ENCODE data around the gene TAGLN2. TPM values are rescaled to one million over a fixed set of nuclear protein-coding genes. Genes with fewer than 3 reads are reported as not detected.

Gene TAGLN2
- total RNA-seq, 4 donors from 2014 or later, result 65.1 to 235 (median 168) TPM

DNA sequence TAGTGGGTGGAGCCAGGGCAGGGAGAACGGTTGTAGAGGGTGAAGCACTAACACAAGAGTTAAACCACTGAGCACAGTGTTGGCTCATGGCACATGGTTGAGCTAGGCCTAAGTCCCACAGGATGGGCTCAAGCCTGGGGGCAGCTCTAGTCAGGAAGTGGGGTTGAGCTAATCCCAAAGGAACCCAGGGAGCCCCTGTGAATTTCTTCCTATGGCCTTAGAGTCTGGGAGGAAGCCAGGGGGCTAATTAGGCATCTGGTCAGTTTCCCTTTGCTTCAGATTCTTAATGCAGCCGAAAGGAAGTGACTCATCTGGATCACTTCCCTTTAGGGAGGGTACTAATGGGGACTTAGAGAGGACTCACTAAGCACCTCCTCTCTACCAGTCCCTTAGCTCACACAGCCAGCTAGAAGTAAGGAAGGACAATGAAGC, 35.5 kb downstream of the TAGLN2 start:
- TF ChIP-seq EP300 (IDR thresholded peaks at IDR 0.05; ENCODE audit: low read depth) (no peak), POLR2A (IDR thresholded peaks at IDR 0.05) (no peak), POLR2AphosphoS5 (IDR thresholded peaks at IDR 0.05) (no peak)
- TF ChIP-seq, protein P1, sequence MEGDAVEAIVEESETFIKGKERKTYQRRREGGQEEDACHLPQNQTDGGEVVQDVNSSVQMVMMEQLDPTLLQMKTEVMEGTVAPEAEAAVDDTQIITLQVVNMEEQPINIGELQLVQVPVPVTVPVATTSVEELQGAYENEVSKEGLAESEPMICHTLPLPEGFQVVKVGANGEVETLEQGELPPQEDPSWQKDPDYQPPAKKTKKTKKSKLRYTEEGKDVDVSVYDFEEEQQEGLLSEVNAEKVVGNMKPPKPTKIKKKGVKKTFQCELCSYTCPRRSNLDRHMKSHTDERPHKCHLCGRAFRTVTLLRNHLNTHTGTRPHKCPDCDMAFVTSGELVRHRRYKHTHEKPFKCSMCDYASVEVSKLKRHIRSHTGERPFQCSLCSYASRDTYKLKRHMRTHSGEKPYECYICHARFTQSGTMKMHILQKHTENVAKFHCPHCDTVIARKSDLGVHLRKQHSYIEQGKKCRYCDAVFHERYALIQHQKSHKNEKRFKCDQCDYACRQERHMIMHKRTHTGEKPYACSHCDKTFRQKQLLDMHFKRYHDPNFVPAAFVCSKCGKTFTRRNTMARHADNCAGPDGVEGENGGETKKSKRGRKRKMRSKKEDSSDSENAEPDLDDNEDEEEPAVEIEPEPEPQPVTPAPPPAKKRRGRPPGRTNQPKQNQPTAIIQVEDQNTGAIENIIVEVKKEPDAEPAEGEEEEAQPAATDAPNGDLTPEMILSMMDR (IDR thresholded peaks at IDR 0.05), result no peak
- Histone ChIP-seq H3K27me3 (no peaks in the 10 kb centered on the region), H3K4me3 (no peak overlapping the region), H3K9me3 (no peaks in the 10 kb centered on the region), H3K4me1 (peaks cover 0 to 11% (median 4%) of the 10 kb centered on the region in 4 donors), H3K36me3 (no peaks in the 10 kb centered on the region), H3K27ac (peak overlapping the region; percentile 5 to 34 (median 16))
- WGBS, 2 donors (ENCODE audit: low coverage in 1 of 2), result 40% methylated on average over 2 of the region's 2 CpGs; no CpG with 5 or more reads in 1 of the 2 donors
- no peak for DNase-seq
- intact Hi-C loops (cut with DNase I; ENCODE audit: low total_unique reads), result loop anchor here (5.0 kb wide), 1 partner anchor 93 kb away; no protein-coding TSS in a partner anchor
- in situ Hi-C loops (cut with MboI; ENCODE audit: low pct_ligation_motif_present in 1 of 4, low pct_unique_long_range_greater_than_20kb in 1 of 4, low sequenced_read_pairs in 3 of 4), result loop anchor here (5.0 to 10.0 kb wide), 3 partner anchors 93 to 105 kb away; partner anchors contain the start of gene DUSP23 (in 1 of the 4)

DNA sequence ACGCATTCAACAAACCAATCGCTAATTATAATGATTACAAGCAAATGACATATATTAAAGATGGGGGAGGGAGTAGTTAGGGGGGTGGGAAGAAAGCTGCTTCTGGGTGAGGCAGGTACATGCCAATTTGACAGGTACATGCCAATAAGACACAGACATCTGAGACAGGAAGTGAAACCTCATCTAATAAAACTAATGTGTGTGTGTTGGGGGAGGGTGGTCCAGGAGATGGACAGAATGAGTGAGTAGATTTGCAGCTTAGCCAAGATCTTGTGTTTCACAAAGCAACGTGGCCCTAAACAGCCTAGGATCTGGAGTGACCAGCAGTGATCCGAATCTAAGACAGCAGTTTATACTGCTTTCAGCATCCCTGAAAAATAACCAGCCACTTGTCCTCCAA, 36.1 kb downstream of the TAGLN2 start:
- Histone ChIP-seq H3K4me1 (peaks cover 0 to 11% (median 5%) of the 10 kb centered on the region in 4 donors), H3K27me3 (no peaks in the 10 kb centered on the region), H3K36me3 (no peaks in the 10 kb centered on the region), H3K27ac (peak overlapping the region in 3 of 4 donors; percentile 5 to 20 (median 13)), H3K4me3 (no peak overlapping the region), H3K9me3 (no peaks in the 10 kb centered on the region)
- in situ Hi-C loops (cut with MboI; ENCODE audit: low pct_ligation_motif_present in 1 of 4, low pct_unique_long_range_greater_than_20kb in 1 of 4, low sequenced_read_pairs in 3 of 4) (loop anchor here in 1 of 4 donors (5.0 kb wide), 1 partner anchor 97 kb away; no protein-coding TSS in a partner anchor), intact Hi-C loops (cut with DNase I; ENCODE audit: low total_unique reads) (no loop called here)
- no peak for DNase-seq
- 93% methylated on average over 4 of the region's 4 CpGs; no CpG with 5 or more reads in 1 of the 2 donors for WGBS, 2 donors (ENCODE audit: low coverage in 1 of 2)
- TF ChIP-seq POLR2A (IDR thresholded peaks at IDR 0.05) (no peak), POLR2AphosphoS5 (IDR thresholded peaks at IDR 0.05) (no peak), EP300 (IDR thresholded peaks at IDR 0.05; ENCODE audit: low read depth) (no peak)
- TF ChIP-seq, protein P1 (IDR thresholded peaks at IDR 0.05), result no peak

DNA sequence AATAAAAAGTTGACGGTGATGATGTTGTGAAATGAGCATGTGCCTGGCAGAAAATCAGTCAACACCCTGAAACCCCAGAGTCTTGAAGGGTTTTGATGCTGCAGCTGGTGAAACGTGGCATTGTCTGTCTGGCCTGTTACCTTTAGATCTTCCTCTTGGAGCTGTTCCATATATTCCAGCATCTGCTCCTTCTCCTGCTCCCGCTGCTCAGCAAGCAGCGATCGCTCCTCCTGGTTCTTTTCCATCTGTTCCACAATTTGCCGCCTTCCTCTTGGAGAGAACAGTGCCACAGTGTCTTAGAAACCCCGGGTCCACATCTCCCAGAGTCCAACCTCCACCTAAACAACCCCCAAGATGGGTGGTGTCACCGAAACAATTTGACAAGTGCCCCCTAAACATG, 41.0 kb downstream of the TAGLN2 start:
- 54 to 69% methylated on average over 3 to 8 of the region's 8 CpGs for WGBS, 2 donors (ENCODE audit: low coverage in 1 of 2)
- H3K4me1 ChIP-seq, result peaks cover 0 to 28% (median 15%) of the 10 kb centered on the region in 4 donors
- H3K27me3 ChIP-seq, result no peaks in the 10 kb centered on the region
- intact Hi-C loops (cut with DNase I; ENCODE audit: low total_unique reads), result no loop called here
- no peak for DNase-seq
- no peak overlapping the region for H3K4me3 ChIP-seq
- H3K27ac ChIP-seq, result no peak overlapping the region
- H3K36me3 ChIP-seq, result no peaks in the 10 kb centered on the region
- no peaks in the 10 kb centered on the region for H3K9me3 ChIP-seq
- TF ChIP-seq EP300 (IDR thresholded peaks at IDR 0.05; ENCODE audit: low read depth) (no peak), POLR2AphosphoS5 (IDR thresholded peaks at IDR 0.05) (no peak), POLR2A (IDR thresholded peaks at IDR 0.05) (no peak)
- TF ChIP-seq, protein P1 (IDR thresholded peaks at IDR 0.05), result no peak
- in situ Hi-C loops (cut with MboI; ENCODE audit: low pct_ligation_motif_present in 1 of 4, low pct_unique_long_range_greater_than_20kb in 1 of 4, low sequenced_read_pairs in 3 of 4), result no loop called here

DNA sequence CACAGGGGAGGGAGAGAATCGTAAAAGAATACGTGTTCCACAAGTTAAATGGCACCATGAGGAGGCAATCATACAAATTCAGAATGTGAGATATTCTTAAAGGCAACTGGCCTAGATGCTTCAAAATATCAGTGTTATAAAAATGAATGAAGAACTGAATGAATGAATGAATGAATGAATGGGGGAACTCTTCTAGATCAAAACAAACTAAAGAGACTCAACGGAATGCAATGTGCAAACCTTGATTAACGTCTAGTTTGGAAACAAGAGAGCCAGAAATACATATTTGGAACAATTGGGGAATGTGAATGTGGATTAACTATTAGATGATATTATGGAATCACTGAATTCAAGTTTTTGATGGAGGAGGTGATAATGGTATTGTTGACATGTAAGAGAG, 42.2 kb downstream of the TAGLN2 start:
- TF ChIP-seq POLR2AphosphoS5 (IDR thresholded peaks at IDR 0.05), result no peak
- H3K4me1 ChIP-seq, result peaks cover 0 to 28% (median 15%) of the 10 kb centered on the region in 4 donors
- no peaks in the 10 kb centered on the region for H3K27me3 ChIP-seq
- no peak overlapping the region for H3K4me3 ChIP-seq
- 74 to 92% methylated on average over 1 to 3 of the region's 4 CpGs for WGBS, 2 donors (ENCODE audit: low coverage in 1 of 2)
- DNase-seq, result no peak
- H3K36me3 ChIP-seq, result no peaks in the 10 kb centered on the region
- intact Hi-C loops (cut with DNase I; ENCODE audit: low total_unique reads), result no loop called here
- in situ Hi-C loops (cut with MboI; ENCODE audit: low pct_ligation_motif_present in 1 of 4, low pct_unique_long_range_greater_than_20kb in 1 of 4, low sequenced_read_pairs in 3 of 4), result no loop called here
- H3K27ac ChIP-seq, result peak overlapping the region in 1 of 4 donors; percentile 64
- no peaks in the 10 kb centered on the region for H3K9me3 ChIP-seq

DNA sequence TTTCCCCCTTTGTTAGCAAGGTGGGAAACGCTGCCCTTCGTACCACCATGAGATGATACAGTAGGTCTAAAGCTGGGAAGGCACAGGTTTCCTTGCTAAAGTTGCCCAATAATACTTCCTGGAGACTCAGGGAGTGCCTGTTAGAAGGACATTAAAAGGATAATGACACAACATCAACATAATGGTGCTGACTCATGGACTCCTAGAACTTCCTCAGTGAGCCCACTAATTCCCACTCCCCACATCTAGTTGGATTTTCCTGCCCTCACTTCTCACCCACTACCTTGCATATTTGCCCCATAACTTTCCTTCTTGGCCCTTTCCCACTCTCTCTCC, 42.8 kb downstream of the TAGLN2 start:
- intact Hi-C loops (cut with DNase I; ENCODE audit: low total_unique reads), result no loop called here
- Histone ChIP-seq H3K36me3 (no peaks in the 10 kb centered on the region), H3K27ac (peak overlapping the region in 2 of 4 donors; percentile 52 to 64), H3K4me3 (no peak overlapping the region), H3K27me3 (no peaks in the 10 kb centered on the region), H3K9me3 (no peaks in the 10 kb centered on the region), H3K4me1 (peaks cover 0 to 28% (median 15%) of the 10 kb centered on the region in 4 donors)
- TF ChIP-seq EP300 (IDR thresholded peaks at IDR 0.05; ENCODE audit: low read depth) (no peak), POLR2A (IDR thresholded peaks at IDR 0.05) (no peak), POLR2AphosphoS5 (IDR thresholded peaks at IDR 0.05) (no peak)
- TF ChIP-seq, protein P1 (IDR thresholded peaks at IDR 0.05), result no peak
- in situ Hi-C loops (cut with MboI; ENCODE audit: low pct_ligation_motif_present in 1 of 4, low pct_unique_long_range_greater_than_20kb in 1 of 4, low sequenced_read_pairs in 3 of 4), result no loop called here
- no peak for DNase-seq
- 61 to 77% methylated on average over 2 of the region's 2 CpGs for WGBS, 2 donors (ENCODE audit: low coverage in 1 of 2)

Data from transverse colon (tissue), 4 donors.